ENCODE results near the gene ROM1. TPM values are rescaled to one million over a fixed set of nuclear protein-coding genes. Genes with fewer than 3 reads are reported as not detected.
"Not testable (repeated sequence)": the region's sequence is repeated elsewhere in the genome, so short reads cannot be mapped to it uniquely, and the experiment has no call there.

ROM1 gene
- total RNA-seq, 1 experiment from 2014 or later = 2.7 TPM

GRCh38 chr11:62649486-62649885, 36.4 kb downstream of the ROM1 start:
- intact Hi-C loops (cut with micrococcal nuclease) = loop anchor here (5.0 kb wide), 1 partner anchor 37 kb away; the partner anchor contains the start of genes EML3 and ROM1
- Histone ChIP-seq H3K36me3 (ENCODE audit: control insufficient read depth in 1 of 2, insufficient read depth in 2 of 2, low read length in 2 of 2) (peaks cover 8 to 9% of the 10 kb centered on the region in 2 experiments; a peak in 3 of 4 replicates), H2AFZ (ENCODE audit: low read depth, low read length, poor library complexity, severe bottlenecking) (no peak overlapping the region), H3K9me3 (ENCODE audit: control insufficient read depth in 1 of 2, insufficient read depth in 1 of 2, low read depth in 1 of 2, low read length in 2 of 2) (no peaks in the 10 kb centered on the region), H3K79me2 (ENCODE audit: insufficient read depth, low read length) (peaks cover 52% of the 10 kb centered on the region), H4K20me1 (ENCODE audit: insufficient read depth) (no peaks in the 10 kb centered on the region), H3K4me1 (ENCODE audit: control insufficient read depth in 1 of 2, insufficient read depth in 2 of 2, low read length in 2 of 2) (peaks cover 12 to 39% of the 10 kb centered on the region in 2 experiments), H3K27me3 (ENCODE audit: insufficient read depth, low read length) (no peaks in the 10 kb centered on the region), H3K4me3 (replicated peaks in 1 of 2; ENCODE audit: low read depth in 1 of 2, low read length in 2 of 2) (no peak overlapping the region), H3K4me2 (ENCODE audit: low read length) (no peak overlapping the region), H3K27ac (ENCODE audit: low read depth, low read length) (no peak overlapping the region), H3K9ac (ENCODE audit: low read length) (no peak overlapping the region), H3K9me2 (ENCODE audit: insufficient read depth) (no peaks in the 10 kb centered on the region)
- no TSS peak for BruUV-seq (replicated peaks)
- CTCF ChIA-PET = no interaction called here
- RAD21 ChIA-PET (ENCODE audit: low non-redundant PET in 1 of 2, low total read pairs in 2 of 2, uncharacterized antibody in 2 of 2, unreplicated experiment in 2 of 2) = no interaction called here
- POLR2A ChIA-PET = interaction anchor here (0.9 to 14.1 kb wide), 2 partner anchors 8 to 16 kb away, joined by 3 to 195 read pairs; partner anchors contain the start of genes C11orf98 and CSKMT
- no peak for TF ChIP-seq ZNF274 (IDR thresholded peaks at IDR 0.05; ENCODE audit: low read depth, low read length)
- TF ChIP-seq EZH2phosphoT487 (IDR thresholded peaks at IDR 0.05; ENCODE audit: borderline replicate concordance) = no peak
- no peak for TF ChIP-seq SP1 (IDR thresholded peaks at IDR 0.05; ENCODE audit: low read depth)
- TF ChIP-seq MAX (IDR thresholded peaks at IDR 0.05) = no peak
- no peak for TF ChIP-seq REST (IDR thresholded peaks at IDR 0.05; ENCODE audit: low read depth)
- TF ChIP-seq CBX3 (IDR thresholded peaks at IDR 0.05; ENCODE audit: low read depth) = no peak
- TF ChIP-seq ELF1 (IDR thresholded peaks at IDR 0.05; ENCODE audit: borderline replicate concordance, low read depth) = no peak
- TF ChIP-seq POLR2A (IDR thresholded peaks at IDR 0.05; ENCODE audit: borderline replicate concordance, extremely low read depth, insufficient read depth, insufficient read length) = no peak
- TF ChIP-seq YY1 (IDR thresholded peaks at IDR 0.05; ENCODE audit: extremely low read depth, insufficient replicate concordance, low read depth, low read length) = no peak
- no peak for TF ChIP-seq FOSL1 (IDR thresholded peaks at IDR 0.05; ENCODE audit: low read depth)
- TF ChIP-seq EGR1 (IDR thresholded peaks at IDR 0.05; ENCODE audit: low read depth) = no peak
- no peak for TF ChIP-seq EZH2 (IDR thresholded peaks at IDR 0.05)
- no peak for TF ChIP-seq RAD21 (IDR thresholded peaks at IDR 0.05; ENCODE audit: low read depth)
- TF ChIP-seq ATF3 (IDR thresholded peaks at IDR 0.05) = no peak
- no peak for TF ChIP-seq SIN3A (IDR thresholded peaks at IDR 0.05; ENCODE audit: low read depth)
- no peak for TF ChIP-seq SRF (IDR thresholded peaks at IDR 0.05; ENCODE audit: low read depth)
- TF ChIP-seq, protein P1, sequence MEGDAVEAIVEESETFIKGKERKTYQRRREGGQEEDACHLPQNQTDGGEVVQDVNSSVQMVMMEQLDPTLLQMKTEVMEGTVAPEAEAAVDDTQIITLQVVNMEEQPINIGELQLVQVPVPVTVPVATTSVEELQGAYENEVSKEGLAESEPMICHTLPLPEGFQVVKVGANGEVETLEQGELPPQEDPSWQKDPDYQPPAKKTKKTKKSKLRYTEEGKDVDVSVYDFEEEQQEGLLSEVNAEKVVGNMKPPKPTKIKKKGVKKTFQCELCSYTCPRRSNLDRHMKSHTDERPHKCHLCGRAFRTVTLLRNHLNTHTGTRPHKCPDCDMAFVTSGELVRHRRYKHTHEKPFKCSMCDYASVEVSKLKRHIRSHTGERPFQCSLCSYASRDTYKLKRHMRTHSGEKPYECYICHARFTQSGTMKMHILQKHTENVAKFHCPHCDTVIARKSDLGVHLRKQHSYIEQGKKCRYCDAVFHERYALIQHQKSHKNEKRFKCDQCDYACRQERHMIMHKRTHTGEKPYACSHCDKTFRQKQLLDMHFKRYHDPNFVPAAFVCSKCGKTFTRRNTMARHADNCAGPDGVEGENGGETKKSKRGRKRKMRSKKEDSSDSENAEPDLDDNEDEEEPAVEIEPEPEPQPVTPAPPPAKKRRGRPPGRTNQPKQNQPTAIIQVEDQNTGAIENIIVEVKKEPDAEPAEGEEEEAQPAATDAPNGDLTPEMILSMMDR (IDR thresholded peaks at IDR 0.05 in 2 of 3, conservative IDR thresholded peaks at IDR 0.05 in 1 of 3; ENCODE audit: borderline replicate concordance in 1 of 3, insufficient read depth in 1 of 3, low read depth in 2 of 3, low read length in 2 of 3) = no peak
- DNase-seq (ENCODE audit: low read depth, low spot score) (no peak), ATAC-seq (no peak)

- H3K36me3 ChIP-seq (ENCODE audit: control insufficient read depth in 1 of 2, insufficient read depth in 2 of 2, low read length in 2 of 2); CTCF ChIA-PET; H3K27ac ChIP-seq (ENCODE audit: low read depth, low read length); H3K9me3 ChIP-seq (ENCODE audit: control insufficient read depth in 1 of 2, insufficient read depth in 1 of 2, low read depth in 1 of 2, low read length in 2 of 2); DNase-seq (ENCODE audit: low read depth, low spot score); H2AFZ ChIP-seq (ENCODE audit: low read depth, low read length, poor library complexity, severe bottlenecking); RAD21 ChIA-PET (ENCODE audit: low non-redundant PET in 1 of 2, low total read pairs in 2 of 2, uncharacterized antibody in 2 of 2, unreplicated experiment in 2 of 2); H3K27me3 ChIP-seq (ENCODE audit: insufficient read depth, low read length); H4K20me1 ChIP-seq (ENCODE audit: insufficient read depth); H3K9me2 ChIP-seq (ENCODE audit: insufficient read depth); BruUV-seq (replicated peaks); H3K4me2 ChIP-seq (ENCODE audit: low read length); ATAC-seq; H3K4me3 ChIP-seq (replicated peaks in 1 of 2; ENCODE audit: low read depth in 1 of 2, low read length in 2 of 2); H3K9ac ChIP-seq (ENCODE audit: low read length): not testable (repeated sequence)
- POLR2A ChIA-PET = interaction anchor here (0.9 to 14.1 kb wide), 2 partner anchors 9 to 15 kb away, joined by 3 to 195 read pairs; partner anchors contain the start of genes C11orf98 and CSKMT
- intact Hi-C loops (cut with micrococcal nuclease) = loop anchor here (5.0 kb wide), 1 partner anchor 58 kb away; the partner anchor contains the start of gene TUT1
- H3K79me2 ChIP-seq (ENCODE audit: insufficient read depth, low read length) = peaks cover 44% of the 10 kb centered on the region
- H3K4me1 ChIP-seq (ENCODE audit: control insufficient read depth in 1 of 2, insufficient read depth in 2 of 2, low read length in 2 of 2) = peaks cover 9 to 34% of the 10 kb centered on the region in 2 experiments
These were observed 37.2 kb downstream of the ROM1 start for GRCh38 chr11:62650283-62650682.
